ENCODE measurements around the gene CCNJL. TPM values are rescaled to one million over a fixed set of nuclear protein-coding genes. Genes with fewer than 3 reads are reported as not detected.

CCNJL gene
- total RNA-seq, 1 donor from 2014 or later = 5.3 TPM

DNA sequence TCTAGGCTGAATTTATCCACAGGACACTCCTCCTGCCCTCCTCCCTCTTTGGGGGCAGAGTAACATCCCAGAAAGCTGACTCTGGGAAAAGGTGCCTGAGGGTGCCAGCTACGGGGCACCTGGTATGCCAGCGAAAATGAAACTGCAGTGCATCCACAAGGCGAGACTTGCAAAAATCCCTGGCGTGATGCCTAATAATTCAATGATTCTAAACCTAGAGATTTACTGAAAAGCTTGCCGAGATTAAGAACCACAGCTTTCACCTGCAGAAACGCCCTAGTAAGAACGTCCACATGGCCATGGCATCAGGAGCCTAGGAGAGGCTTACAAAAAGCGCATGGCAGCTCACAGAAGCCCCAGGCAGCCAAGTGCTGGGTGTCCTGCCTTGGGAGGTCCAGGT lies 20.9 kb downstream of the CCNJL start:
- no peak for DNase-seq (ENCODE audit: low read depth)

DNA sequence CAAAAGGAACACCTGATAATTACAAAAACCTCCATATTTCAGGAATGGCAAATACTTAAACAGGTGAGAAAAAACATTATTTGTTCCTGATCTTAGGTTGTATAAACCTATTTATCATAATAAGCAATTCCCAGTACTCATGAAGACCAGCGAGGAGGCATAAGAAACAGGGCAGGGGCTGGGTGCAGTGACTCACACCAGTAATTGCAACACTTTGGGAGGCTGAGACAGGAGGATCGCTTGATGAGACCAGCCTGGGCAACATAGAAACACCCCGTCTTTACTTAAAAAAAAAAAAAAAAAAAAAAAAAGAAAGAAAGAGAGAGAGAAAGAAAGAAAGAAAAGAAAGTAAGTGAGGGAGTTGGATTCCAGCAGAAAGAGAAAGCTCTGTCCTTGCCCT lies 21.6 kb downstream of the CCNJL start:
- no peak for DNase-seq (ENCODE audit: low read depth)

DNA sequence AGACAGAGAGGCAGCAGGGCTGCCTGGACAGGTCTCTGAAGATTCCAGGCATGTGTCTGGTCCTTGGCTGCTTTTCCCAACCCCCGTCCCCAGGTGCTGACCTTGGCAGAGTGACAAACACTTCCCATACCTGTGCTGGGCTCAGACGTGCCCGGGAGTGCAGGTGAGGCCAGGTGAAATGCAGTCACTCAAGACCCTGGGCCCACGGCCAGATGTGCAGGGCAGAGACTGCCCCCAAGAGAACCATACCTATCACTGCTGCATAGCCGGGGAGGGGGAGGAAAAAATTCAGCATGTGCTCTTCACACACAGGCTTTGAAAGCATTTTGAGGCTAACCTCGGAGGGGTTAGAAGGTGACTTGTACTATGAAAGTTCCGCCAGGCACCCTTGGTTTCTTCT lies 22.6 kb downstream of the CCNJL start:
- DNase-seq (ENCODE audit: low read depth) = no peak

DNA sequence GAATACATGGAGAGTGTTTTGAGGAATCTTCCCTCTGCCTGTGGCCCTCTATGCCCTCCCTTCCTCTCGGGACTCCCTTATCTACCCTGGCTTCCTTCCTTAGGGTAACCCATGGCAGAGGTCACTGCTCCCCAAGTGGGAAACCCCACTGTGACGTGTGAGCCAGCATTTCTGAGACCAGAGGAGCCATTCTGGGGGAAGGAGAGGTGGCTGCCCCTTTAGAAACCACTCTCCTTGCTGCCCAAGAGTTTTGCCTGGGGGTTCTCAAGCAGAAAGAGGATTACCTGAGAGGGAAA lies 23.1 kb downstream of the CCNJL start:
- DNase-seq (ENCODE audit: low read depth) = no peak

DNA sequence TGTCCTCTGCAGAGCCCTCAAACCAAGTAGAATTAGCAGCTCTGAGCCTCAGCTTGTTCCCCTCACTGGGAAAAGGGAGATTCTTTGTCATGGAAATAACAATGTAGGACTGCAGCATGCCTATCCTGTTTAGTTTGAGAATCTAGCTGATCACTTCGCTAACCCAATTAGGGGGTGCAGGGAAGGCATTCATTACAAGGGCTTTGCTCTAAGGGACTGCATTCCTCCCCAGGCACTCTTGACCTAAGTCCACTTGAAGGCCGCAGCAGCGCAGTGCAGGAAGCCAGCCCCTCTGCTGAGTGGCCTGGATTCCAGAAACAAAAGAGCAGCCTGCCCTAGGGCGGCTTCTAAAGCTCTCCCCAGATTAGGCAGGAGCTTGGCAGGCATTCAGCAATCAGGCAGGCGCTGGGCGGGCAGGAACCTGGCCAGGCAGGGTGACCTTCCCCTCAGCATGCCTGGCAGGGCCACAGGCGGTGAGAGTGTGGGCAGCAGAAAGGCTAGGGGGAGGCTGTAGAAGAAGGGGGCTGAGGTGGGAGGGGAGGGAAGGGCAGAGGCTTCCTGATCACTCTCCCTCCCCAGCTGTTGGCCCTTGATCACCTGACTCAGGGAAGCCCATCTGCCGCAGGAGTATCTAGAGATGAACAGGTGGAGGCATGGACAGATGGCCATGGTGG lies 24.8 kb downstream of the CCNJL start:
- DNase-seq (ENCODE audit: low read depth) = peak; percentile 67

DNA sequence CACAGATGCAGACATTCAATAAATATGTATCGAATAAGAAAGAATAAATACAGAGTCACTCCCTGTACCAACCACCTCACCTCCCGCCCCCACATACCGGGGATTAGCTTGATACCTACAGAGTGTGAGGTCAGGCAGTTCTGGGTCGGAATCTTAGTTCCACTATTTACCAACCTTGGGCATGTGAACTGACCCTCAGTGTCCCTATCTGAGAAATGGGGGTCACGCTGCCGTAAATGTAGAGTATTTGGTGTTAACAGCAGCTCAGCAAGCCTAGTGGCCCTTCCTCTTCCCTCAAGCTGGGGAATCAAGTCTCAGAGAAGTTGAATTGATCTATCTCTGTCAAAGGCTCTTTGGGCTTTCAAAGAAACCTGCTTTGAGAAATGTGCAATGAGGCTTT lies 25.4 kb downstream of the CCNJL start:
- no peak for DNase-seq (ENCODE audit: low read depth)

DNA sequence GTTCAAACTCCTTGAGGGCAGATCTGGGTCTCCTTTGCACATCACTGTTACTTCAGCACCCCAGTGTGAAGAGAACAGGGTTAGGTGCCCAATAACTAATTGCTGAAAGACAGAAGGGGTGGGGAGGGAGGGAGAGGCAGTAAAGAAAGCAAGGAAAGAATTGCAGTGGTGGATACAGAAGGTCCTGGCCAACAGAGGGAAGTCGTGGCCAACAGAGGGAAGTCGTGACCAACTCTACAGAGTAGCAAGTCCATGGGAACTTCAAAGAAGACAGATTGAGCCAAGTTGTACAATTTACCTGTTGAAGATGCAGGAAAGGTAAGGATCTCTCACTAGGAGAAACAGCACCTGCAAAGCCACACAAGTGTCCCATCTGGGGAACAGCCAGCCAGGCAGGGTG lies 27.0 kb downstream of the CCNJL start:
- DNase-seq (ENCODE audit: low read depth) = no peak

DNA sequence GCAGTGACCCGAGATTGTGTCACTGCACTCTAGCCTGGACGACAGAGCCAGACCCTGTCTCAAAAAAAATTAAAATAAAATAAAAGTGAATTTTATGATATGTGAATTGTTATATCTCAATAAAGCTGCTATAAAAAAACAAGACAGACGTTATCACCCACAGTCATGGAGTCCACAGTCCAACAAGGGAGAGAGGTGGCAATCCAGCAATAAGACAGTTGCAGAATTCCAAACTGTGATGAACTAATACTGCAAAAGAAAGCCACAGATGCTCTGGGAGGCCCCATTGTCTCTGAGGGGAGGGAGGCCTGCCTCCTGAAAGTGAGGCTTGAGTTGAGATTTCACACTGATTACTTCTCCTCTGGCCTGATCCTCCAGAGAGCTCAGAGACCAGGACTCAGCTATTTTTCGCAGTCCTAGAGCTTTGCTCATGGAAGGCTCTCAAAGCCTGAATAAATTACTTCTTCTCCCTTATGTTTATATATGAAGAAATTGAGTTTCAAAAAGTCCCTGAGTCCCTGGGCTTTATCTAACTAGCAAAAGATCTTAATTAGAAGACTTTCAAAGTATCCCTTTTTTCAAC lies 28.0 kb downstream of the CCNJL start:
- DNase-seq (ENCODE audit: low read depth) = no peak

DNA sequence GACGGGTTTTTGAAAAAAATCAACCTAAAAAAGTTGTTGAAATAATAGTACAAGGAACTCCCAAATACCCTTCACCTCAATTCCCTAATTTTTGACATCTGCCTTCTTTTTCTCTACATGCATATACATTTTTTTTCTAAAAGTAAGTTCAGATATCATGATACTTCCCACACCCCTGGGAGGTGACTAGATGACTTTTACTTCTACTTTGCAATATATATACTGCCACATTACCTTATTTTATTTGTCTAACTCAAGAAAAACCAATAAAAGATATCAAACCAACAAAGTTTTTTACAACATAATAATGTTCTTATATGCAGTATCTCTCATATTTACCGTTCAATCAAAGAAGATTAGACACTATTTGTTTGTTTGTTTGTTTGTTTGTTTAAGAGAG lies 31.1 kb downstream of the CCNJL start:
- no peak for DNase-seq (ENCODE audit: low read depth)

DNA sequence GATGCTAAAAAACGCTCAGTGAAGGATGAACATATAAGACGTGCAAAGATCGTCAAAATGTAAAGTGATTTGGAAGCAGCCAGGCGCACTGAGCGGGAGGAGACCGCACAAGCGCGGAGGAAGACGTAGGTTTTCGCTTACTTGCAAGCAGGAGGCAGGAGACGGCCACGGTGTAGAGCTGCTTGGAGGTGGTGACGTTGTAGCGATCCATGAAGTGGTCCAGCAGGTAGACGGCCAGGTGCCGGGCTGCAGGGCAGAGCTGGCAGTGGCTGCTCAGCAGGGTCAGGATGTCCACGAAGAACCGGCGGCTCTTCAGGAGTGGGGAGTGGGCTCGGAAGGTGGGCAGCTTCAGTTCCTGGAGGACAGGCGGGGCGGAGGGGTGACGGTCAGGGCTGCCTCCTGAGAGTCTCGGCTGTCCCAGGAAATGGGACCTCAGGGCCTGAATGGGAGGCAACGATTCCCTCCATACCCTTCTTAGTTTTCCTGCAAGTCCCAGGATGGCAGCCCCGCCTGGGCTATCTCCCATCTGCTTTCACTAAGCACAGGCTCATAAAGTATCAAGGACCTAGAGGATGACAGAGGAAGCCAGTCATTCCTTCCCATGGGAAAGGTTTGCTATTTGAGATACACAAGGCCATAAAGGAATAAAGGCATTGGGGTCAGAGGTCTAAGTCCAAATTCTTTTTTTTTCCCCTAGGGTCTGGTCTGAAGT lies 31.8 kb downstream of the CCNJL start:
- no peak for DNase-seq (ENCODE audit: low read depth)

DNA sequence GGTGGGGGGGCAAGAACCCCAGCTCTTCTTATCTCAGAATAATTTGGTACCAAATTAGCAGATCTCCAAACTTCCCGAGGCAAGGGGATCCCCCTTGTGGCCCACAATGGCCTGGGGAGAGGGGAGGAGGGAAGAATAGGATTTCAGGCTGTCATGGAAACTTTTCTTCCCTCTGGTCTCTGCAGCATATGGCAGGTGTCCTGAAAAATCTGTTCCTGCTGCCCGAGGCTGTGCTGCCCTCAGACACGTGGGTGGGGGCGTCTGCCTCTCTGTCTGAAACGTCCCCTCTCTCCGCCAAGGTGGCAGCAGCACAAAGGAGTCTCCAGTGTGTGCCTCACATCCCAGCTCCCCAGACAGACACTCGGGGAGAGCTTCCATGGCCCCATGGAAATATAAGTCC lies 34.0 kb downstream of the CCNJL start:
- no peak for DNase-seq (ENCODE audit: low read depth)

DNA sequence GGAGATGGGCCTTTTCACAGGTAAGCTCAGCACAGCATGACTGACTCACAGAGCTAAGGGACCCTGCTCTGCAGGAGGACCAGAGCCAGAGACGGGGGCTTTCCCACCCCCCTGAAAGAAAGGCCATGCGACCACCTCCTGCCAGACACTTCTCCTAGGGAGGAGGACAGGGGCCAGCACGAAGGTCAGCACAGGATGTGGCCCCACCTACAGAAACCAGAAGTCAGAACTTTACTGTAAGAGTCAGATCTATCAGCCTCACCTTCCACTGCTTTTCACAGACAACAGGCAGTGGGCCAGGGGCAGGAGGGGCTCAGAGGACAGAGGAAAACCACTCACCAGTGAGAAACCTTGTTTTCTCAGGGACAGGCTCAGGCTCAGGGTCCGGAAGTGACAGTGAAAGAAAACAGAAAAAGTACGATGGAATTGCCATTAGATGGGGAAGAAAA lies 37.9 kb downstream of the CCNJL start:
- no peak for DNase-seq (ENCODE audit: low read depth)

DNA sequence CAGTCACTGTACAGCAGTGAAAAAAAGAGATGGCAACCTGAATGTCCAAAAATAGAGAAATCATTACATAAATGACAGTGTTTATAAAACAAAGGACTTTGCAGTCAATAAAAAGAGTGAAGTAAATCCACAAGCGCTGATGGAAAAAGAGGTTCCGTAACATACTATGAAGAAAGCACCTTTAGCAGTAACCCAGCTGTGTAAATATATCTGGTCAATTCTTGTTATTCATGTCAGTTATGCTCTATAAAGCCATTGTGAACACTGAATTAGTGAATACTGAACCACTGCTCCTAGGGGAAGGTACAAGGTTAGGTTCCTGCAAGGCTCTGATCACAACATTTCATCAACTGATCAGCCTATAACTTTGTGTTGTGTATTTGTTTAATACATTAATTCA lies 39.5 kb downstream of the CCNJL start:
- no peak for DNase-seq (ENCODE audit: low read depth)

DNA sequence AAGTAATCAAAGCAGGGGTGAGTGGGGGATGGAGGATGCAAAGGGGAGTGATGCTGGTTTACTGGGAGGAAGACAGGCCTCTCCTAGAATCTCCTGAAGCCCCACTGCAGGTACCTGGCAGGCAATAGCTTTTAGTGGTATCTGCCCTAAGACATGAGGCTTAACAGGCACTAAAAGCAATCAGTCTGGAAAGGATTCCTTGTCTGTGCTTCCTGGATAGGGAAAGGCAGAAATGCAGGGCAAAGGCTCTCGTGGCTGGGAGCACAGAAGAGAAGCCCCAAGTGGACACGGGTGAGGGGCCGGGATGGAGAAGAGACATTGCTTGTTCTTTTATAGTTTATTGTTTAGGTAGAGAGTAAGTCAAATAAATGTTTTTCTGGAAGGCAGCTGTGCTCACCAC lies 40.1 kb downstream of the CCNJL start:
- DNase-seq (ENCODE audit: low read depth) = no peak

DNA sequence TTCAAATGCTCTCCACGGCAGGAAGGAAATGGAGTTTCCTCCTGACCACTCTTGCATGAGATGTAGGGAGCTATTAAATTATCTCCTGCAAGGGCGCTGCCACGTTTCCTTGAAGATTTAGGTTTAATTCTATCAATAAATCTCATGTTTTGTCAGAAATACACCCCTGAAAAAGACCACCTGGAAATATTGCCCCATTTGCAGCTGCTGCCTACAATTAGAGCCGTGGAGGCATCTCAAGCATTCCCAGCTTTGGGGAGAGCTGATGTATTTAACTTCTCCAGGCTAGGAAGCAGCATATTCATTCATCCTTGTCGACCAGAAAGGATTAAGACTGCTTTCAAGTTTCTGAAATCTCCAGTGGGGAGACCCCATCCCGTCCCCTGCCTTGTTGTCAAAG lies 40.5 kb downstream of the CCNJL start:
- no peak for DNase-seq (ENCODE audit: low read depth)

DNA sequence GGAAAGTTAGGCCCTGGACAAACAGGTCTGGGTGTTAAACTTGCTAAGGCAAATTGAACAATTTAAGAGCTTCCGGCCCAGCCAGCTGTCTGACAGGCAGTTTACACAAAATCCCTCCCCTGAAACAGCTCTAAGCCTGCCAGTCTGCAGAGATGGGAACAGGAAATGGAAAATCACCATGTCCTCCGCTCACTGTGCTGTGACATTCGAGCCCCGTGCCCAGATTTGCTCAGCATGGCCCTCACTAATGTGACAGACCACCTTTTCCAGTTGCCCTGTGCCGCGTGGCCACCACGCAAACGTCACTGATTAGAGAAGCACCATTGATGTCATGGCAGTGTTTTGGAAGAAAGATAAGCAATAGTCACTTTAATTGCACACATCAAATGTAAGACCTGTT lies 41.0 kb downstream of the CCNJL start:
- peak; percentile 26 for DNase-seq (ENCODE audit: low read depth)

DNA sequence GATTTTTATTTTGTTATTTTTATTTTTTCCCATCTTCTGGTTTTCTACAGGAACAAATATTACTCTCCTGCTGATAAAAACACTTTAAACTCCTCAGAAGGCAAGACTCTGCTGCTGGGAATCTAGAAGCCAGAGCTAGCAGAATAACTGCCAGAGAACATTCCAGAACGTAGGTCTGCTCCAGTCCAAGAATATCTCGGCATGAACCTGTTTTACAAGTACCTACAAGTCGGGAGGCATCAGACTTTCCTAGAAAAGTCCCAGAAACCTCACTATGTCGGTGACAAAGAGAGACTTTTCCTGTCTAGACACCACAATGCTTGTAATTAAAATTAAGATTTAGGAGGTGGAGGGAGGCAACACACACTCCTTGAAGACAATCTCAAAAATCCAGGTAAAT lies 41.7 kb downstream of the CCNJL start:
- no peak for DNase-seq (ENCODE audit: low read depth)

DNA sequence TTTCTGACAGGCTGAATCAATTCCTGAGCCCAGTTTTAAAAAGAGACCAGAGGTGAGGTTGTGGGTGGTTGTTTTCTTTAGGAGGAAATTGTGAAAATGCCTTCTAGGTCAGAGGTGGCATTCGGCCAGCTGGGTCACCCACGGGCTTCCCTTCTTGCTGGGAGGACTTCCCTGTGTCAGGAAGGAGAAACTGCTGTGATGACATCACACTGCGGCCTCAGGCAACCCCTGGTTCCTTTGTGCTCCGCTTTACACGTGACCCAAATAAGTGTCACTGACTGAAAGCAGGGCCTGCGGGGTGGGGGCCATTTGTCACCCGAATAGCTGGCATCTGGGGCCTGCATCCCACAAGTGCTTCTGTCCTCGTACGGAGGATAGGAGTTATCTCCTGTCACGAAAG lies 43.3 kb downstream of the CCNJL start:
- DNase-seq (ENCODE audit: low read depth) = peak; percentile 69

DNA sequence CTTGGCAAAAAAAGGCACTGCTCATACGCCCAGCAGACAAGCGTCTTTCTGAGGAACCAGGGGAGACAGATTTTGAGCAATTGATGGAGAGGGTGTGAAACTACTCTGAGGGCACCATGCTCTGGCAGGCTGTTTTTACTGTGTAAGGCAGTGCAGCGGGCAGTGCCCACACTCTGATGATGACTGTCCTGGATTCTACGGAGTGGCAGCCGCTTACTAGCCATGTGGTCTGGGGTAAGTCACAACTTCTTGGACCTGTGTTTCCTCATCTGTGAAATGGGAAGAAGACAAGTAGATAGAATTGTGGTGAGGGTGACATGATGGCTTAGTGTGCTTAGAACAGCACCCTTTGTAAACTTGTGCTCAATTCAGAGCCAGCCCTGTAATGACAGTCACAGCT lies 44.2 kb downstream of the CCNJL start:
- DNase-seq (ENCODE audit: low read depth) = no peak

DNA sequence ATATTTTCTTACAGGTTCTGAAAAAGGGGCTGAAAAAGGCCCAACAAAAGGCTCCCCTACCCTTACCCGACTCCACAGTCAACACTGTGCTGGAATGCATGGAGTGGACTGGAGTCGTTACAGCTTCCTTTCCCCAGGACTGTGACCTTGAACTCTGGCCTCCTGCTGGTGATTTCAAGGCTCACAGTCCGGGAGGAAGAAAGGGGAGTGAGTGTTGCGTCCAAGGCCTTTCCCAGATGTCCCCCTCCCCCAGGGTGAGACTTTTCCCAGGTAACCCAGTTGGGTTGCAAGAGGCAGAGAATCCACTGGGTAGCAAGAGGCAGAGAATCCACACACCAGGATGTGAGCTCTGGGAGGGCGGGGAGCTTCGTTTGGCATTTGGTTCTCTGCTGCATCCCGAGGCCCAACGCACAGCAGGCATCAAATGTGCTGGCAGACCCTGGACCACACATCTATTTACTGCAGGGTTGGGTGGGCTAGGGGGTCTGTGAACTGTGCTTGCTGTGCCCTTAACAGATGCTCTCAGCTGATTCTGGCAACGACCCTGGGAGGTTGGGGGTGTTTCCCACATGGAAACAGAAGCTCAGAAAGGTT lies 45.5 kb downstream of the CCNJL start:
- DNase-seq (ENCODE audit: low read depth) = no peak

DNA sequence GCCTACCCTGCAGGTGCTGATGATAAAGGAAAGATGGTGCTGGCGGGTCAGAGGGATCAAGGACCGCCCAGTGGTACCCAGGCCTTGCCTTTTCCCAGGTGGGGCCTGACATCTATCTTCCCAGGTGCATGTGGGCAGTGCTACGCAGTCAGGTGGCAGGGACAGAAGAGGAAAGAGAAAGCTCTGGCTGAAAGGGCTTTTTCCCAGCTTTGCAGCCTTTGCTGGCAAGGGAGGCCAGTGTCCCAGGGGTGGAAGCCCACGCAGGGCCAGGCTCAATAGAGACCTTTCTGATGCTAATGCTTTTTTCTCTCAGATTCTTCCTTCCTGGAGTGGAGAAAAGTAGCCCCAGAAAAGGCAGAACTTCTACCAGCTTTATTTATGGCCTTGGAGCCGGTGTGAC lies 46.3 kb downstream of the CCNJL start:
- DNase-seq (ENCODE audit: low read depth) = no peak

DNA sequence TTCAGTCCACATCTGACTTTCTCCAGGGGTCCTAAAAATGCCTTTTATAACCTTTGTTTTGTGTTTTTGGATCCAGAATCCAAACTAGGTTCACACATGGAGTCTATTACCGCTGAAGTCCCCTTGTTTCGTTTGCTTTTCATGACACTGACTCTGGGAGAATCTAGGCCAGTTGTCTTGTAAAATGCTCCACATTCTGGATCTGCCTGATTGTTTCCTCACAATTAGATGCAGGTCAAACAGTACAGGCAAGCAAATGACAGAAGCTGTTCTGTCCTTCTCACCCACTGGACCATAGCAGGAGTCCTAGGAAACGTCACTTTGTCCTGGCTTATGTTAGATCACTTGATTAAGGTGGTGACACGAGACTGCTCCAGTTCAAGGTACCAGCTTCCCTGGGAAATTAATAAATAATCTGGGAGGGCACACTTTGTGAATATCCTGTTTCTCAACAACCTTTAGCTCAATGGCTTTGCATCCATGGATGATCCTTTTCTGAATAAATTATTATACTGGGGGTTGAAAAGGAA lies 49.0 kb downstream of the CCNJL start:
- peak; percentile 44 for DNase-seq (ENCODE audit: low read depth)

Measured in renal cortical epithelial cell (primary cell).